GM21576 (cell line): ENCODE data around the gene UTP11.

Experiments
- ATAC-seq: cut with Tn5 transposase; IDR thresholded peaks from one replicate; pipeline ENCODE4 v1.9.1; 2021; ENCODE audit warnings: mild to moderate bottlenecking, moderate library complexity; ENCODE audit not compliant: unreplicated experiment

The UTP11 gene

GRCh38 chr1:38068220-38068979, 55.9 kb downstream of the UTP11 start:
- ATAC-seq = no peak

- ATAC-seq = no peak
Observed at GRCh38 chr1:38068980-38069340, 56.4 kb downstream of the UTP11 start.

DNA sequence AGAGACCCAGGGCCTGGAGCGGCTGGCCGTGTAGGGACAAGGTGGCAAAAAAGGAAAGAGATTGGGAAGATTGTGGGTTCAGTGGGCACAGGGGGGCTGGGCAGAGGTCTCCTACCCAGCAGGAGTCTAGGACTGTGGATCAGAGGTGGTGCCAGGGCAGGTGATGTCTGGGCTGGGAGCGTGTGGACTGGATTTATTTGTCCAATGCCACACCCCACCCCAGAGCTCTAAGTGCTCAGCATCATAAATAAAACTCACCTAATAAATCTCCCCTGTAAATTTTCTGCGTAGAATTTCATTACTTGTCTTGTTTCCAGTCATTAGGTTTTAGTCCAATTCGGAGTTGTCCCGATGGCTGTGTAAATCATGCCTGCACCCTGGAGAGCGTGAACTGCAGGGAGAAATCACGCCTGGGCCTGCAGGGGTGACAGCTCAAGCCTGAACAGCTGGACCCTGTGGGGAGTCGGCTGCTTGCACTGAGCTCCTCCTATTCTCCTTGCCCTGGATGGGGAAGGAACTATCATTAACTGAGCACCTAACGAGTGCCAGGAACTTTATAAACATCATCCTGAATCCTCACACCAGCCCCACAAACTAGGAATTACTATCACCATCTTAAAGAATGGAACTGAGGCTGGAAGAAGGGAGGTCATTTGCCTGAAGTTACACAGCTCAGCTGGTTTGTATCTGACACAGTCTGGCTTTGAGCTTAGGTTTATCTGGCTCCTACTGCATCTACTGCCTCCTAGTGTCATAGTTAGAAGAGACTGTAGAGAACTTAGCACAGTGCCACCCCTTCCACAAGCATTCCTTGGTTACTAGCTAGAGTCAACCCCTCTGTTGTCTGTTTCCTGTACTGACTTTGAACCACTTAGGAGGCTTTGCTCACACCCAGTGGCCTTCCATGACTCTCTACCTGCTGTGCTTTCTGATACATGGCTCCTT, 59.0 kb downstream of the UTP11 start:
- ATAC-seq = no peak

GRCh38 chr1:38072858-38073257, 60.3 kb downstream of the UTP11 start:
- ATAC-seq = no peak

DNA sequence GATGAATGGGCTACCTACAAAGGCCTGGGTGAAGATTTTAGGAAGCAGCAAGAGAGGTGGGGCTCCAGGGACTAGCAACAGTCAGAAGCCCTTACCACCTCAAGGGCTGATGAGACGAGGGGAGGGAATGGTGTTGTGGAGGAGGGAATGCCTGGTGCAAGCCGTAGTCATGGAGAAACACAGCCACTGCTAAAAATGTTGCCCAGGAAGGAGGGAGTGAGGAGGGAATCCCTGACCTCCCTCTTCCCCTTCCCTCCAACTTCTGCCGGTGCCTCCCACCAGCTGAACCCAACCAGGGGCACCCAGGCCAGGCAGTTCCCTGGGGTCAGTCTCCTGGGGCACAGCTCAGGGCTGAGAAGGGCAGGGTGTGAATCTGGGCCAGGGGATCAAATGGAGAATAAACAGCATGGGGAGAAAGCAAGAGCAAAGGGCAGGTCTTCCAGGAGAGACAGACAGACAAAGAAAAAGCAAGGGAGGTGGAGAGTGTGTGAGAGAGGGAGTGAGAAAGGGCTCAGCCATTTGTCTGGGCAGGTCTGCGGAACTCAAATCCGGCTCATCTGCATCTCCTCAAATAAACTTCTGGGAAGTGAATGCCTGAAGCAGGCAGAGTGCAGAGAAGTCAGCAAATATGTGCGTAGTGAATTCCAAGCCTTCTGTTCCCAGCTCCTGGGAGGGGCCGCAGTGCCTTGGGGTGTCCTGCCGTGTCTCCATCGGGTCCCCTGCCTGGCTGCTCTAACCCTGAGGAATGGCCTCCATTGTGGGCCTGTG, 61.2 kb downstream of the UTP11 start:
- ATAC-seq = no peak

- no peak for ATAC-seq
Observed at GRCh38 chr1:38074302-38074677, 61.8 kb downstream of the UTP11 start.
